PFSK-1 (cell line): ENCODE results near the gene NUDT5.

ENCODE experiments used
- FOXP2 ChIP-seq: optimal IDR thresholded peaks from 2 replicates; pipeline ENCODE3; 2011; ENCODE audit warnings: borderline replicate concordance, control low read depth, inconsistent platforms; ENCODE audit not compliant: insufficient read depth; ENCODE audit errors: extremely low read length, extremely low read depth
- POLR2AphosphoS5 ChIP-seq: IDR thresholded peaks from 2 replicates; pipeline ENCODE4 v1.6.1; 2012; ENCODE audit warnings: low read depth, mild to moderate bottlenecking, control low read depth, low read length, moderate library complexity
- REST ChIP-seq, 2 experiments: IDR thresholded peaks; 2 replicates each; pipeline versions ENCODE4 v1.6.1 to v1.8.0; 2011 to 2012; ENCODE audit warnings: low read depth in 2 of 2, low read length in 2 of 2, control low read depth in 1 of 2, inconsistent platforms in 1 of 2, mild to moderate bottlenecking in 1 of 2, moderate library complexity in 1 of 2; ENCODE audit not compliant: insufficient read depth in 1 of 2
- SIN3A ChIP-seq: IDR thresholded peaks from 2 replicates; pipeline ENCODE4 v1.6.1; 2012; ENCODE audit warnings: mild to moderate bottlenecking, low read length, moderate library complexity, borderline replicate concordance; ENCODE audit not compliant: insufficient read depth
- TAF1 ChIP-seq: IDR thresholded peaks from 2 replicates; pipeline ENCODE4 v1.6.1; 2012; ENCODE audit warnings: low read length, control low read depth, borderline replicate concordance; ENCODE audit not compliant: insufficient read depth

Gene NUDT5

DNA sequence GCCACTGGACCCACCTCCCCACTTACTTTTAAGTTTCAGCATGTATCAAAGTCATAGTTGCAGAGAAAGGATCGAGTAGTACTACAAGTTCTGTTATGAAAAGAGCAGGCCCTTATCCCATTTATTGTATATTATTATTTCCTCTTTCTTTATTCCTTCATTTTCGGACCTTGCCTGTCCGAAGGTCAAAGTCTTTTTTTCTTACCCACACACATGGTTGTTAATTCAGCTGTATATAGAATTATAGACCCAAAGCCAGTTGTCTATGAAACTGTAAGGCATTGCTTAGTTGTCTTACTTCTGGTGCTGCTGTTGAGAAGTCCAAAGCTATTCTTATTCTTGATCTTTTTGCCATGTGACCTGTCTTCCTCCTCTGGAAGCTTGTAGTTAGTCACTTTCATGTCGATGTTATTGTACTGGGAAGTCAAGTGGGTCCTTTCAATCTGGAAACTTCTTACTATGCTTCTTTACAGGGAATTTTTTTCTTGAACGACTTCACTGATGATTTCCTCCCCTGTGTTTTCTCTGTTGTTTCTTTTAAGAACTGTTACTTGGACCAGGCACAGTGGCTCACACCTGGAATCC, 8.3 kb downstream of the NUDT5 start:
- no peak for TF ChIP-seq SIN3A
- TF ChIP-seq FOXP2: no peak
- TF ChIP-seq REST (IDR thresholded peaks at IDR 0.05; ENCODE audit: insufficient read depth in 1 of 2, low read depth in 2 of 2, low read length in 2 of 2): no peak
- no peak for TF ChIP-seq POLR2AphosphoS5
- TF ChIP-seq TAF1: no peak

DNA sequence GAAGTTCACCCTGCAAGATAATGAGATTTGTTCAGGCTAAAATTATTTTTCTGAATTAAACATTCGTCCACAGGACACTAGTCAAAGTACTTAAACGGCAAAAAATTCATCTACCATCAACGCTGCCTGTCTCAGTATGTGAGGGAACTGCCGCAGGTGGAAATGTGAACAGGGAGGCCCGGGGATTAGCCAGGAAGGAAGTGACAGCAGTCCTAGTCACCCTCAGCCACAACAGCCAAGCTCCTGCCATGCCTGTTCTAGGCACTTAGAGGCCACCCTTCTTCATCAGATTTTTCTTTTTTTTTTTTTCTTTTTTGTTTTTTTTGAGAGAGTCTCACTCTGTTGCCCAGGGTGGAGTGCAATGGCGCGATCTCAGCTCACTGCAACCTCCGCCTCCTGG, 9.4 kb downstream of the NUDT5 start:
- no peak for TF ChIP-seq FOXP2
- no peak for TF ChIP-seq TAF1
- no peak for TF ChIP-seq REST (IDR thresholded peaks at IDR 0.05; ENCODE audit: insufficient read depth in 1 of 2, low read depth in 2 of 2, low read length in 2 of 2)
- TF ChIP-seq SIN3A: no peak
- TF ChIP-seq POLR2AphosphoS5: no peak

DNA sequence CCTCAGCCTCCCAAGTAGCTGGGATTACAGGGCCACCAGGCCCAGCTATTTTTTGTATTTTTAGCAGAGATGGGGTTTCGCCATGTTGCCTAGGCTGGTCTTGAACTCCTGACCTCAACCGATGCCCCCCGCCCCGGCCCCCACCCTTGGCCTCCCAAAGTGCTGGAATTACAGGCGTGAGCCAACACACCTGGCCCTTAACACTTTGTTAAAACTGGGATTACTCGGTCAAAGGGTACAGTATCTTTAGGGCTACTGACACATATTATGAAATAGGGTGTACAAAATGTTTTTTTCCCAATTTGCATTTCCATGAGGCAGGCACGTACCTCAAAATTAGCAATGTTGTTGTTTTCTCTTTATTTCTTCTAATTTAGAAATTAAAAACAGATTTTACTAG, 11.5 kb downstream of the NUDT5 start:
- TF ChIP-seq SIN3A (no peak), FOXP2 (no peak), POLR2AphosphoS5 (no peak), TAF1 (no peak), REST (IDR thresholded peaks at IDR 0.05; ENCODE audit: insufficient read depth in 1 of 2, low read depth in 2 of 2, low read length in 2 of 2) (no peak)

DNA sequence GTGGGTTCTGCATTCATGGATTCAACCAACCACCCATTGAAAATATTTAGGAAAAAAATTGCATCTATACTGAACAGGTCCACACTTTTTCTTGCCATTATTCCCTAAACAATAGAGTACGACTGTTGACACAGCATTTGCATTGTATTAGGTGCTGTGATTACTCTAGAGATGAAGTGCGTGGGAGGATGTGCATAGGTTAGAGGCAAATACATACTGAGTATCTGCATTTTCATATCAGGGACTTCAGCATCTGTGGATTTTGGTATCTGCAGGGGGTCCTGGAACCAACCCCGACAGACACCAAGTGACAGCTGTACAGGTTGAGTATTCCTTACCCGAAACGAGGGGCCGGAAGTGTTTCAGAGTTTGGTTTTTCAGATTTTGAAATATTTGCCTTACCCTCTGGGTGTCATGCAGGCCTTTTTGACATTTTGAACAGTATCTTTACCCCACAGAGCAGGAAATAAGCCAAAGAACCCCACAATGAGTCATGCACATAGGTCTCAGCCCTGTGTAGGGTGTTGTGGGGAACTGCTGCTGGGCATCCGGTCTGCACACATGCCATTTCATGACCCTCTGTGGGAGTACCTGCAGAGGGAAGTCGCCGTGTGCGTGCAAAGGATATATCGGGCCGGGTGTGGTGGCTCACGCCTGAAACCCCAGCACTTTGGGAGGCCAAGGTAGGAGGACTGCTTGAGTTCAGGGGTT, 14.5 kb downstream of the NUDT5 start:
- TF ChIP-seq SIN3A: no peak

- no peak for TF ChIP-seq FOXP2
- TF ChIP-seq TAF1: no peak
- TF ChIP-seq SIN3A: no peak
- TF ChIP-seq POLR2AphosphoS5: no peak
- no peak for TF ChIP-seq REST (IDR thresholded peaks at IDR 0.05; ENCODE audit: insufficient read depth in 1 of 2, low read depth in 2 of 2, low read length in 2 of 2)
Measured at GRCh38 chr10:12180221-12180974, 15.3 kb downstream of the NUDT5 start.
